GM21515 (cell line): ENCODE data around the gene ANKRD39.
"Not testable (repeated sequence)": the region's sequence is repeated elsewhere in the genome, so short reads cannot be mapped to it uniquely, and the experiment has no call there.

Source experiments
- ATAC-seq: cut with Tn5 transposase; IDR thresholded peaks from one replicate; pipeline ENCODE4 v1.9.1; 2021; ENCODE audit not compliant: unreplicated experiment

ANKRD39 gene

GRCh38 chr2:96857667-96858372, at the start of gene ANKRD39:
TSS of gene ANKRD39 (minus strand) at chr2:96858016. CDS start at chr2:96857987, 29 bp downstream.
- ATAC-seq: peak; percentile 93

GRCh38 chr2:96906729-96907114, 48.9 kb upstream of the ANKRD39 start:
- no peak for ATAC-seq

- ATAC-seq: no peak
Observed at GRCh38 chr2:96903815-96904214, 46.0 kb upstream of the ANKRD39 start.

- ATAC-seq: no peak
Observed at GRCh38 chr2:96903318-96903717, 45.5 kb upstream of the ANKRD39 start.

- ATAC-seq: no peak
Observed at GRCh38 chr2:96900237-96900636, 42.4 kb upstream of the ANKRD39 start.

- no peak for ATAC-seq
Observed at GRCh38 chr2:96899413-96899741, 41.6 kb upstream of the ANKRD39 start.

- no peak for ATAC-seq
Observed at GRCh38 chr2:96898641-96899412, 41.0 kb upstream of the ANKRD39 start.

GRCh38 chr2:96898135-96898505, 40.3 kb upstream of the ANKRD39 start:
- ATAC-seq: no peak

GRCh38 chr2:96897491-96898134, 39.8 kb upstream of the ANKRD39 start:
- ATAC-seq: no peak

- ATAC-seq: no peak
Observed at GRCh38 chr2:96895746-96896651, 38.2 kb upstream of the ANKRD39 start.

- ATAC-seq: no peak
Observed at GRCh38 chr2:96895032-96895745, 37.4 kb upstream of the ANKRD39 start.

- ATAC-seq: no peak
Observed at GRCh38 chr2:96894151-96894531, 36.3 kb upstream of the ANKRD39 start.

GRCh38 chr2:96893289-96894150, 35.7 kb upstream of the ANKRD39 start:
- ATAC-seq: no peak

- no peak for ATAC-seq
Observed at GRCh38 chr2:96891591-96892333, 33.9 kb upstream of the ANKRD39 start.

GRCh38 chr2:96890726-96891385, 33.0 kb upstream of the ANKRD39 start:
- ATAC-seq: no peak

- ATAC-seq: no peak
Observed at GRCh38 chr2:96890252-96890651, 32.4 kb upstream of the ANKRD39 start.

- not testable (repeated sequence) for ATAC-seq
Observed at GRCh38 chr2:96889502-96889901, 31.7 kb upstream of the ANKRD39 start.
